DOHH2 (cell line): Measurements from ENCODE around the gene C11orf24.

Source experiments
- EZH2phosphoT487 ChIP-seq: fragments of 200-600 bp; sonication (generic); IDR thresholded peaks from 2 replicates; pipeline ENCODE4 v1.6.1; 2017; ENCODE audit warnings: borderline replicate concordance, mild to moderate bottlenecking, antibody characterized with exemption, low read length, moderate library complexity, mixed read lengths
- TF ChIP-seq, protein P1 (sequence below): fragments of 200-600 bp; sonication (generic); IDR thresholded peaks from one replicate; pipeline ENCODE4 v1.5.1; 2014; ENCODE audit warnings: antibody characterized with exemption, mild to moderate bottlenecking, low read depth, low read length; ENCODE audit not compliant: poor library complexity, severe bottlenecking

DNA sequence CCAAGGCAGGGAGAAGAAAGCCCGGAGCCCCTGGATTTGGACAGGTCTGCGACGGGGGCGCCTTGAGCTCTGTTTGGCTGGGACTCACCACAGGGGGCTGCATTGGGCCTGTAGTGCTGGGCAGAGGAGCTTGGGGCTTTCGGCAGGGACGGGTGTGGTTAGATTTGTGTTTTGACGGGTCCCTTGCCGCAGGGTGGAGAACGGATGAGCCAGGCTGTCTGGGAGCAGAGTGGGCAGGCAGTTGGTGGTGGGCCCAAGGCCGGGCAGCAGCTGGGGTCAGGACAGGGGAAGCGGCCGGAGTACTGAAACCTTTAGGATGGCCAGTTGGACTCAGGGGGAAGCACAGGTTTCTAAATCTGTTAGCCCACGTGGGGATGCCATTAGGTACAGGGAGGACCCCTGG, 13.4 kb downstream of the C11orf24 start:
- TF ChIP-seq, protein P1, sequence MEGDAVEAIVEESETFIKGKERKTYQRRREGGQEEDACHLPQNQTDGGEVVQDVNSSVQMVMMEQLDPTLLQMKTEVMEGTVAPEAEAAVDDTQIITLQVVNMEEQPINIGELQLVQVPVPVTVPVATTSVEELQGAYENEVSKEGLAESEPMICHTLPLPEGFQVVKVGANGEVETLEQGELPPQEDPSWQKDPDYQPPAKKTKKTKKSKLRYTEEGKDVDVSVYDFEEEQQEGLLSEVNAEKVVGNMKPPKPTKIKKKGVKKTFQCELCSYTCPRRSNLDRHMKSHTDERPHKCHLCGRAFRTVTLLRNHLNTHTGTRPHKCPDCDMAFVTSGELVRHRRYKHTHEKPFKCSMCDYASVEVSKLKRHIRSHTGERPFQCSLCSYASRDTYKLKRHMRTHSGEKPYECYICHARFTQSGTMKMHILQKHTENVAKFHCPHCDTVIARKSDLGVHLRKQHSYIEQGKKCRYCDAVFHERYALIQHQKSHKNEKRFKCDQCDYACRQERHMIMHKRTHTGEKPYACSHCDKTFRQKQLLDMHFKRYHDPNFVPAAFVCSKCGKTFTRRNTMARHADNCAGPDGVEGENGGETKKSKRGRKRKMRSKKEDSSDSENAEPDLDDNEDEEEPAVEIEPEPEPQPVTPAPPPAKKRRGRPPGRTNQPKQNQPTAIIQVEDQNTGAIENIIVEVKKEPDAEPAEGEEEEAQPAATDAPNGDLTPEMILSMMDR = no peak
- no peak for TF ChIP-seq EZH2phosphoT487
